Stimulated activated CD8-positive, alpha-beta memory T cell treated with anti-CD3 and anti-CD28 coated beads, Interleukin-7, amount 100 ng/mL, for 4 hours (primary cell): Measurements from ENCODE around the gene GUSB.

Experiments used
- DNase-seq, 2 donors: peaks; one replicate each; pipeline ENCODE4 v3.0.0-alpha.2; 2020; ENCODE audit warnings: low read depth in 2 of 2

Gene GUSB

GRCh38 chr7:65931685-65932084 lies 50.3 kb downstream of the GUSB start:
- DNase-seq, result no peak

- no peak for DNase-seq
Observed at GRCh38 chr7:65927489-65928448, 54.2 kb downstream of the GUSB start.

- DNase-seq, result no peak
Observed at GRCh38 chr7:65926588-65926987, 55.4 kb downstream of the GUSB start.

GRCh38 chr7:65925040-65925439 lies 57.0 kb downstream of the GUSB start:
- DNase-seq, result no peak

- no peak for DNase-seq
Observed at GRCh38 chr7:65924193-65924592, 57.8 kb downstream of the GUSB start.

GRCh38 chr7:65923316-65923715 lies 58.7 kb downstream of the GUSB start:
- no peak for DNase-seq

- DNase-seq, result no peak
Observed at GRCh38 chr7:65915921-65916657, 65.9 kb downstream of the GUSB start.

GRCh38 chr7:65912237-65912636 lies 69.8 kb downstream of the GUSB start:
- no peak for DNase-seq
